AG08395 (cell line): ENCODE data around the gene SH3RF1.
A peak's percentile ranks its signal among the peaks of the same experiment; 100 is the strongest.
"Not testable (repeated sequence)": the region's sequence is repeated elsewhere in the genome, so short reads cannot be mapped to it uniquely, and the experiment has no call there.

Source experiments
- DNase-seq: peaks from one replicate; pipeline ENCODE4 v3.0.0; 2012; ENCODE audit warnings: mixed read lengths, low spot score

Gene SH3RF1

GRCh38 chr4:169225812-169226211, 44.9 kb downstream of the SH3RF1 start:
- DNase-seq: no peak

DNA sequence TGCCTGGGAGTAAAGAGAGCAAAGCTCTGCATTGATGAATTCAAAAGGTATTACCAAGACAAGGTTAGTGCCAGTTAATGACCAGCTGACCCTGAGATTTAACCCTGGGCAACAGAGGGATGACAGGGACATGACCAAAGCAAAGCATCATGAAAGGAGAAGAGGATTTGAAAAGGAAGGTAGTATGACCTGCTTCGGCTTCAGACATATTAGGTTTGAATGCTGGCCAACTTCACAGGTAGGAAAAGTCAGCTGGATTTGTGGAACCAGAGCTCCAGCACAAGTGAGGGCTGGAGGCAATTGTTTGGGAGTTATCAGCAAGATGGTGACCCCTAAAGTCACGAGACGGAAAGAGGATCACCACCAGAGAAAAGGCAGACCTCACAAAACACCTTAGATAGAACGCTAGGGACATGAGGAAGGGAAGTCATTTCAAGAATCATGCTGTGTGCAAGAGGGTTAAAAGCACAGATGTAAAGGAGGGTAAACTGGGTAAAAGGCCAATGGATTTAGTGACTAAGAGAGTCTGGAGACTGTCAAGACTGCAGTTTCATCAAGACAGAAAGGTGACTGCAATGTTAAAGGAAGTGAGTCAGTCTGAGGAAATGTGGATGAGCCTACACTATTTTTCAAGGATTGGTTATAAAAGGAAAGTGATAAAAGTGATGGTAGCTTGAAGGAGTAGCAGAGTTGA, 45.6 kb downstream of the SH3RF1 start:
- DNase-seq: peak; percentile 80

DNA sequence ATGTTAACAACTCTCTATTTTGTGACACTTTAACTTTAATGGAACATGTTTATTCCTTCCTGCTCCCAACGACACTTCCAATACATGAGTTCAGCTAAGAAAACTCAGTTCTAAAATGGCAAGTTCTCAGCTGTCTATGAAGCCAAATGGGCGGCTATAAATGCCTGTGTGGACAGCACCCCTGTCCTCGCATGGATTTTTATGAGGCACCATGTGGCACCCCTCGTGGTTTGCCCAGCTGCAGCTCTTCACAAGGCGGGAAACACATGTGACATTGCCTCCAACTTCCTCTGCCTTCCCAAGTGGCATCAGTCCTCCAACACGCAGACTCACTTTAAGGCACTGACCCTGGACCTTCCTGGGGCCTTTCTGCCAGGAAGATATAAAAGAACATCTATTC, 48.0 kb downstream of the SH3RF1 start:
- no peak for DNase-seq

DNA sequence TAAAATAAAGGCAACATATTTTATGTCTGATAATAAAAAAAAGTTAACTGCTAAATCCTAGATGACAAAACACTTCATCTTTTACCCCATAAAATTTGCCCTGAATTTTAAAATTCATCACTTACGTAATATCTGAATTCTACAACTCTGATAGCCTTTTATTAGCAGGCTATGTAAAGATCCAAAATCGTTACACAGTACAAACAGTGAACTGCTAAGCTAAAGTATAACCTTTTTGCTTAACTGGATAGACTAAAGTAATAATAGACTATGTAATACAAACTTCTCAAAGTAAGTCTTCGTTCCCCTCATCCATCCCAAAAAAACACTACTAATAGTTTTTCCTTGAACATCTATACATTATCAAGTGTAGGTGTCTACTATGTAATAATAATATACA, 49.1 kb downstream of the SH3RF1 start:
- no peak for DNase-seq

DNA sequence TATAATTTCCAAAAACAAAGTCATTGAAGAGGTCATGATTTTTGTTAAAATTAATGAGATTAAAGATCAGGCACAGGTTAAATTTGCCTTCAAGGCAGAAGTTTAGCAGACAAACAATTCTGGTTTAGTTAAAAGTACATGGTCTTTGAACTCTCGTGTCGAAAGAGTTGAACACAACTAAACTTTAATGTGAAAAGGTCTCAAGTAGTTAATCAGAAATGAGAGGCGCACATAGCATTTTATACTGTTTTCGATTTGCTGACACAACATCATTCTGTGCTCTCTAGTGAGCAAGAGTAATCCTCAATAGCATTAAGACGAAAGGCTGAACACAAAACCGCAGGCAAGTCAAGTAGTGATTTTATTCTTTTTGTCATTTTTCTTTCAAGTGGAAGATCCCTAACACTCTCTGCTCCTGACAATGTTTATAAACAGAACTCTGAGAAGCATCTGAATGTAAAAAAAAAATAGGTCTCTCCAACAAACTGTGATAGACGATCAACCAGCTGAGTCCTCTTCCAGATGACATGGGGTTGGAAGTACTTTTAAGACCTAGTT, 49.8 kb downstream of the SH3RF1 start:
- no peak for DNase-seq

DNA sequence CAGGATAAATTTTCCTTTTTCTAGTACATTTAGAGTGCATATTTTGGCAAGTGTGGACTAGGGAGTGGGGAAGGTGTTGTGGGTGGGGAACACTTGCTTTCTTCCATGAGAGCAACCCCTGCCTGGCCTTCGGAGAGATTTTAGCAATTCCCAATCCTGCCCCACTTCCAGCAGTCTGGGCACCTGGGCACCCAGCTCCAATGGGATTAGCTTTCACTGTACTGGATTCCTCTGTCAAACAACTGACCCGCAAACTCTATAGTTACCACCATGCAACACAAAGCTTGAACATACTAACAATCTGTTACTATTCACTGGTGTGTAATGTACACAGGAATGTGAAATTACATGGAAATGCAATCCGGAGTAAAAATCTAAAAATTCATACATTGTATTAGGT, 50.3 kb downstream of the SH3RF1 start:
- DNase-seq: no peak

DNA sequence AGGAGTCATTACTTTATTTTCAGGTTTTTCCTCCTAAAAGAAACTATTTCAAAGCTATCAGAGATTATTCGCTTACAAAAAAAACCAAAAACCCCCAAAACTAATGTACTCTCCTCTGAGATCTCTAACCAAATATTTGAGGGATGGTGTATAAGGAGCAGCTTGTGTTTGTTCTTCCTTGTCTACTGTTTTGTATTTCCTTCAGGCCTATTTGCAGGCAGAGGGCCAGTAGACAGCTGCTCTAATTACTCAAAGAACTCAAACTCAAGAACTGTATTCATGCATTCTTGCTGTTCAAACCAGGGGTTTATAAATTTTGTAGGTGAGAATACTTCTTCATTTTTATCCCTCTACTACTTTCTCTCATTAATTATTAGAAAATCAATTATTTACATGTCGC, 51.3 kb downstream of the SH3RF1 start:
- no peak for DNase-seq

DNA sequence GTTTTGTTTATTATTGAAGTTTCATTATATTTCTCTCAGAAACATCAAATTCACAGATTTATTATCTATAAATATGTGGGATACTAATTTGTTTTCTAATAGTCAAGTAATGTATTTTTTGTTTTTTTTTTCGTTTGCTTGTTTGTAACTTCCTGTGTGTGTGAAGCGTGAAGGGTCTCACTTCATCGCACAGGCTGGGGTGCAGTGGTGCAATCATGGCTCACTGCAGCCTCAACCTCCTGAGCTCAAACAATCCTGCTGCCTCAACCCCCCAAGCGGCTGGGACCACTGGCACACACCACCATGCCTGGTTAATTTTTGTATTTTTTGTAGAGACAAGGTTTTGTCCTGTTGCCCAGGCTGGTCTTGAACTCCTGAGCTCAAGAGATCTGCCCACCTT, 55.1 kb downstream of the SH3RF1 start:
- DNase-seq: no peak

DNA sequence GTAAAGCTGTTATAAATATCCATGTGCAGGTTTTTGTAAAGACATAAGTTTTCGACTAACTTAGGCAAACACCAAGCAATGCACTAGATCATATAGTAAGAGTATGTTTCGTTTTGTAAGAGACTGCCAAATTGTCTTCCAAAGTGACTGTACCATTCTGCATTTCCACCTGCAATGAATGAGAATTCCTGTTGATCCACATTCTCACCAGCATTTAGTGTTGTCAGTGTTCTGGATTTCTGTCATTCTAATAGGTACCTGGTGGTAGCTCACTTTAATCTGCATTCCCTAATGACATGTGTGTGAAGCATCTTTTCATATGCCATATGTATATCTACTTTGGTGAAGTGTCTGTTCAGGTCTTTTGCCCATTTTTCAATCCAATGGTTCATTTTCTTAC, 57.8 kb downstream of the SH3RF1 start:
- DNase-seq: no peak

DNA sequence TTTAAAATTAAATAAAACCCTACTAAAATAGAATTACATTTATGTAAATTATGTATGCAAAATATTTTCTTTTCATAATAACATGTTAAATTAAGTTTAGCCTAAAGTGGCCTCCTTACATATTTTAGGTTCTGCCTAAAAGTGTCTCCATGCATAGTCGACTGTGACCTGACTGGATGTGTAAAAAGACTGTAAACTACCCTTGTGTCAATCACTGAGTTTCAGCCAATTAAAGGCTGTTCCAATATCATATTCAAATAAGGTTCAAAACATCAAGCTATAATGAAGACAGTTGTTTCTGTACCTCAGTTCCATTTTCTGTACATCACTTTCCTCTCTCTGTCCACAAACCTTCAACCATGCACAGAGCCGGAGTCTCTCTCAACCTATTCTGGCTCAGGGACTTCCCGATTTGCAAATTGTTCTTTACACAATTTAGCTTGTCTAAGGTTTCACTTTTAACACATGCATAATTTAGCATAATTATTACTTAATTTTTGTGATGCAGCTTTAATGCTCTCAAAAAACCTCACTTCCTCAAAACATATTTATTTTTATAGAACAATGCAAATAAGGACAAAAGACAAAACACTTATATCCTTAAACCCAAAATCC, 60.1 kb downstream of the SH3RF1 start:
- no peak for DNase-seq

- DNase-seq: no peak
Observed at GRCh38 chr4:169209388-169209883, 61.3 kb downstream of the SH3RF1 start.

GRCh38 chr4:169208516-169208915, 62.2 kb downstream of the SH3RF1 start:
- DNase-seq: no peak

DNA sequence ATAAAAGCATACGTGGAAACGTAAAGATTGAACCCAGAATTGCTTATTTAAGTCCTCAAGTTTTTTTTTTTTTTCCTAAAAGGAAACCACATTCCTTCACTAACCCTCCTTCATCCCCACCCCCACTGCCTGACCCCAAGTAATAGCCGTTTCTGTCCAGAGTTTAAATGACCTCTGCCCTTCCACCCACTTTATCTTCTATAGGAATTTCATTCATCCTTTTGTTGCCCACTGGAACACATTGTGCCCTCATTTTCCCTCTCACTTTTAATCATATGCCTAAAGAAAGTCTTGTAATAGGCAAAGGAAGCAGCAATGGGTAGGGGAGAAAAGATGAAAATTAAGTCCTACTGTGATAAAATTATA, 62.7 kb downstream of the SH3RF1 start:
- DNase-seq: no peak

GRCh38 chr4:169207436-169208089, 63.2 kb downstream of the SH3RF1 start:
- DNase-seq: no peak

DNA sequence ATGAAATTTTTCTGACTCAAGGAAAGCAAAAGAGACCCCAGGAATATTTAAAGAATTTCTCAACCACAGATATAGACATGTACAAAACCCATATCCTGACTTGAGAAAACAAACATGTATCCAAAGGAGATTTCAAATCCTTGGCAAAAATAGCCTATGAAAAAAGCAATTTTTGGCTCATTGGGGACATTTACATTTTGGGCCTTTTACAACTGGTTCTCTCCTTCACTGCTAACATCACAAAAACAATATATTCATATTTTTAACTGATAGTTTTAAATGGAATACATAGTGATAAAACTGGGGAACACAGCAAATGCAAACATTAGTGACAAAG, 65.0 kb downstream of the SH3RF1 start:
- no peak for DNase-seq

GRCh38 chr4:169205075-169205743, 65.5 kb downstream of the SH3RF1 start:
- DNase-seq: no peak

DNA sequence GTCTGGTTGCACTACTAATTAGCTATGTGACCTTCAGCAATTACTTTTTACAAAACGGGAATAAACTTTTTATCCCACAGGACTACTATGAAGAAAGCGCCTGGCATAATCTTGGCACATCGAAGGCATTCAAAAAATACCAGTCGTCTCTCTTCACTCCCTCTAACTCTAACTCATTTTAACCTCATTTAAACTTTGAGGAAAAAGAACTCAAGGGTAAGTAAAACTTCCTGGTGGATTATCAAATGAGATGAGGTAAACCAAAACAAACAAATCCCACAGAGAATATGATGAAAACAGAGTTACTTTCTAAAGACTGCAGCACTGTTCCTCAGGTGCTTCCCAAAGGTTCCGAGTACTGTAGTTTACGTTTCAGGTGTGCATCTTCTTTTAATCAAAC, 66.9 kb downstream of the SH3RF1 start:
- no peak for DNase-seq

- not testable (repeated sequence) for DNase-seq
Observed at GRCh38 chr4:169203278-169203677, 67.5 kb downstream of the SH3RF1 start.

DNA sequence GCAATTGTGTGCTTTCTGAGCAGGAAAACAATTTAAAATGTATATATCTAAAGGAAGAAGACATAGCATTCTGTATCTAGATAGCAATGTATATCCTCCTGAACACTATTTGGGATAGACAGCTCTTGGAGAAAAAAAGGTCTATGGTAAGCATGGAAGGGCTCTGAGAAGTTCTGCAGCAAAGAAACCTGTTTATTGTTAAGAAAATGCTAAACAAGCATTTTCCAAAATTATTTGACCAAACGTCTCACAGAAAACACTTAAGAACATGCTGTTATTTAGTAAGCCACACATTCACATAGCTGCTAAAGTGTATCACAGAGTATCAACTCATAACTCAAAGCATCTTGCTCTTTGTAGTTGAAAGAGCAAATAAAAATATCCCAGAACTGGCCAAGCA, 67.9 kb downstream of the SH3RF1 start:
- no peak for DNase-seq

- no peak for DNase-seq
Observed at GRCh38 chr4:169202145-169202699, 68.5 kb downstream of the SH3RF1 start.

DNA sequence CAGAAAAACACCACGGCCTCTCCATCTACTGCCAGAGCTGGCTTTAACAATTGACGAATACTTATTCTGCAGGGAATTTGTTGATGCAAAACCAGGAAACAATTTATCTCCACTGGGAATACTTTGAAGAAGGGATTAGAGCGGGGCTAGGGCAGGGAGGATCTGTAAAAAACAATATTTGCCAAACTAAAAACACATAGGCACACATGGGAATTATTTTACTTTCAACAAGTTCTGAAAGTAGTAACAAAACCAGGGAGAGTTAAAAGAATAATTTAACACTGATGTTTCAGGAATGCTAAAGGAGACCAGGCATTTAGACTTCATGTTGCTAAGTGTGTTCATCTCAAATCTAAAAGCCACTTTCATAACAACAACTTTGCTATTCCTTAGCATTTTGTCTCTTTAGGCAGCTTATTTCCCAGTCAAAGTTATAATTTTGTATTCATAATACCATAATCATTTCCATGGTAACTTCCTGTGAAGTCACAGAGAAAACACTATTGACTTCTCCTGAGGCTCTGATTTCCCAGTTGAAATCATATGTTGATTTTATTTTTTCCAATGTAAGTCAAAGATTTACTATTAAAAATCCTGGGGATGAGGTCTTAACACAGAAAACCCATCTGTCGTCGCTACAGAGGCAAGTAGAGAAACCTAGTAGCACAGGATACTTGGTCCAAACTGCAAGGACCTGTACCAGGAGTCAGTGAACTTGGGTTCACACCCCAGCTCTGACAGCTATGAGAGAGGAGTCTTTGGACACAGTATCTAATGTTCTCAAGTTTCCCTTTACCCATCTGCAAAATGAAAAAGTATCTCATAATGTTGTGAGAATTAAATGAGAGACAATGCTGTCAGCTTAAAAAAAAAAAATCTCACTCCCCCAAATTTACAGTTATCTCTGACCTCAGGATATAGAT, 69.3 kb downstream of the SH3RF1 start:
- peak; percentile 25 for DNase-seq
